ENCODE results near the gene NEIL3. TPM values are rescaled to one million over a fixed set of nuclear protein-coding genes. Genes with fewer than 3 reads are reported as not detected.

NEIL3 gene
- total RNA-seq, 1 donor from 2014 or later, result 18.2 TPM

- Mint-ChIP-seq H3K27me3 (ENCODE audit: low read depth) (no peaks in the 10 kb centered on the region), H3K4me1 (no peaks in the 10 kb centered on the region), H3K9me3 (peaks cover 4% of the 10 kb centered on the region), H3K27ac (ENCODE audit: unreplicated experiment) (no peak overlapping the region), H3K4me3 (no peak overlapping the region), H3K36me3 (ENCODE audit: low read depth) (no peaks in the 10 kb centered on the region)
- DNase-seq (ENCODE audit: low read depth, low spot score), result no peak
- TF ChIP-seq CTCF (conservative IDR thresholded peaks at IDR 0.05), result no peak
These were observed 27.3 kb upstream of the NEIL3 start for GRCh38 chr4:177282284-177282835.

- Mint-ChIP-seq H3K27me3 (ENCODE audit: low read depth) (no peaks in the 10 kb centered on the region), H3K9me3 (peaks cover 1% of the 10 kb centered on the region), H3K4me1 (no peaks in the 10 kb centered on the region), H3K27ac (ENCODE audit: unreplicated experiment) (no peak overlapping the region), H3K4me3 (no peak overlapping the region), H3K36me3 (ENCODE audit: low read depth) (no peaks in the 10 kb centered on the region)
- TF ChIP-seq CTCF (conservative IDR thresholded peaks at IDR 0.05), result no peak
- DNase-seq (ENCODE audit: low read depth, low spot score), result no peak
These were observed 26.5 kb upstream of the NEIL3 start for GRCh38 chr4:177283167-177283566.

- H3K4me3 Mint-ChIP-seq, result no peak overlapping the region
- H3K9me3 Mint-ChIP-seq, result no peaks in the 10 kb centered on the region
- no peaks in the 10 kb centered on the region for H3K36me3 Mint-ChIP-seq (ENCODE audit: low read depth)
- H3K27me3 Mint-ChIP-seq (ENCODE audit: low read depth), result no peaks in the 10 kb centered on the region
- H3K4me1 Mint-ChIP-seq, result no peaks in the 10 kb centered on the region
- H3K27ac Mint-ChIP-seq (ENCODE audit: unreplicated experiment), result no peak overlapping the region
- no peak for DNase-seq (ENCODE audit: low read depth, low spot score)
- no peak for TF ChIP-seq CTCF (conservative IDR thresholded peaks at IDR 0.05)
These were observed 23.7 kb upstream of the NEIL3 start for GRCh38 chr4:177285953-177286352.

- no peaks in the 10 kb centered on the region for H3K4me1 Mint-ChIP-seq
- no peaks in the 10 kb centered on the region for H3K9me3 Mint-ChIP-seq
- H3K4me3 Mint-ChIP-seq, result no peak overlapping the region
- no peaks in the 10 kb centered on the region for H3K27me3 Mint-ChIP-seq (ENCODE audit: low read depth)
- no peaks in the 10 kb centered on the region for H3K36me3 Mint-ChIP-seq (ENCODE audit: low read depth)
- DNase-seq (ENCODE audit: low read depth, low spot score), result no peak
- peak overlapping the region; percentile 87 for H3K27ac Mint-ChIP-seq (ENCODE audit: unreplicated experiment)
- no peak for TF ChIP-seq CTCF (conservative IDR thresholded peaks at IDR 0.05)
These were observed 22.4 kb upstream of the NEIL3 start for GRCh38 chr4:177287255-177287654.

- no peaks in the 10 kb centered on the region for H3K36me3 Mint-ChIP-seq (ENCODE audit: low read depth)
- H3K27ac Mint-ChIP-seq (ENCODE audit: unreplicated experiment), result no peak overlapping the region
- no peak overlapping the region for H3K4me3 Mint-ChIP-seq
- H3K4me1 Mint-ChIP-seq, result no peaks in the 10 kb centered on the region
- TF ChIP-seq CTCF (conservative IDR thresholded peaks at IDR 0.05), result no peak
- no peaks in the 10 kb centered on the region for H3K9me3 Mint-ChIP-seq
- no peaks in the 10 kb centered on the region for H3K27me3 Mint-ChIP-seq (ENCODE audit: low read depth)
- no peak for DNase-seq (ENCODE audit: low read depth, low spot score)
These were observed 21.3 kb upstream of the NEIL3 start for GRCh38 chr4:177288335-177288734.
